Progenitor cell of endocrine pancreas (in vitro differentiated cells): ENCODE results near the gene SLC13A2. TPM values are rescaled to one million over a fixed set of nuclear protein-coding genes. Genes with fewer than 3 reads are reported as not detected.

ENCODE experiments used
- DNase-seq: peaks from one replicate; pipeline ENCODE4 v3.0.0; 2021; ENCODE audit warnings: low spot score; ENCODE audit not compliant: unreplicated experiment
- H3K27ac Mint-ChIP-seq: 2 replicates; pipeline ENCODE4 v1.8.0; 2021; ENCODE audit warnings: mild to moderate bottlenecking, moderate library complexity, mixed read lengths
- H3K27me3 Mint-ChIP-seq: 2 replicates; pipeline ENCODE4 v1.8.0; 2021; ENCODE audit warnings: mixed read lengths
- H3K36me3 Mint-ChIP-seq: 2 replicates; pipeline ENCODE4 v1.8.0; 2022; ENCODE audit warnings: mixed read lengths; ENCODE audit not compliant: insufficient read depth
- H3K4me1 Mint-ChIP-seq: 2 replicates; pipeline ENCODE4 v1.8.0; 2021; ENCODE audit warnings: low read depth, mixed read lengths
- H3K4me3 Mint-ChIP-seq: 2 replicates; pipeline ENCODE4 v1.8.0; 2021; ENCODE audit warnings: low read depth, mild to moderate bottlenecking, moderate library complexity, mixed read lengths
- H3K9me3 Mint-ChIP-seq: 2 replicates; pipeline ENCODE4 v1.8.0; 2021; ENCODE audit warnings: low read depth, mixed read lengths
- total RNA-seq: library from RNA; stranded (reverse); gene quantifications from 2 replicates; pipeline ENCODE4 v1.2.1, GENCODE V29; 2021
- TF ChIP-seq, protein P1 (sequence below): fragments of 200-600 bp; sonication (generic); IDR thresholded peaks from one replicate; pipeline ENCODE4 v1.5.0; 2021; ENCODE audit warnings: antibody characterized with exemption, mild to moderate bottlenecking; ENCODE audit not compliant: unreplicated experiment

The SLC13A2 gene
- total RNA-seq, 1 donor from 2014 or later = 0.31 TPM

DNA sequence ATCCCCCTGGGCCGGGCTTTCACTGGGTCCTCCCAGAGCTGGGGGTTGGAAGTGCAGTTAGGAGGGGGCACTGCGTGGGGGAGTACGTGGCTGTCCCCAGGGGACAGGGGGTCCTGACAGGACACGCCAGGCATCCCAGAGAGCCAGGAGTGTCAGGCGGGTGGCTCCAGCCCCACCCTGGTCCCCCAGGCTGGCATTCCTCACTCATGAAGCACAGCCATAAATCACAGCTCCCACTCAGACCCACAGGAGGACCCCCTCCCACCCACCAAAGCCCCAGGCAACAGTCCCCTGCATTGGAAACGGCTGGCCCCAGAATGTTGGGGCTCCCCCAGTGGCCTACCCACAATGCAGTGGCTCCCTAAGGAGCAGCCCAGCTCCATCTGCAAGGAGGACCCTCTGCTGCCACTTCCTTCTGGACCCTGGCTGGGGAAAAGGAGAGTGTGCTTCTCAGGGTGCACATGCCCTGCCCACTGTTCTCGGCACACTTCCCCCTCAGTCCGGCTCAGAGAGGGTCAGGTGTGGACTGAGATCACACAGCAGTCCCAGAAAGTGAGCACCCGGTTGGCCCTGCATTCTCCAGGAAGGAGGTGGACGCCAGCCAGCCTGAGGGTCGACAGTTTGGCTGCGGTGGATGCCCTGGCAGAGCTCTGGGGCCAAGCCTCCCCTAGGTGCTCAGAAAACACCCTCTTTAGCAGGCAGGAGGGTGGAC lies 25.4 kb downstream of the SLC13A2 start:
- no peak overlapping the region for H3K27ac Mint-ChIP-seq
- no peaks in the 10 kb centered on the region for H3K9me3 Mint-ChIP-seq
- no peak for DNase-seq
- TF ChIP-seq, protein P1, sequence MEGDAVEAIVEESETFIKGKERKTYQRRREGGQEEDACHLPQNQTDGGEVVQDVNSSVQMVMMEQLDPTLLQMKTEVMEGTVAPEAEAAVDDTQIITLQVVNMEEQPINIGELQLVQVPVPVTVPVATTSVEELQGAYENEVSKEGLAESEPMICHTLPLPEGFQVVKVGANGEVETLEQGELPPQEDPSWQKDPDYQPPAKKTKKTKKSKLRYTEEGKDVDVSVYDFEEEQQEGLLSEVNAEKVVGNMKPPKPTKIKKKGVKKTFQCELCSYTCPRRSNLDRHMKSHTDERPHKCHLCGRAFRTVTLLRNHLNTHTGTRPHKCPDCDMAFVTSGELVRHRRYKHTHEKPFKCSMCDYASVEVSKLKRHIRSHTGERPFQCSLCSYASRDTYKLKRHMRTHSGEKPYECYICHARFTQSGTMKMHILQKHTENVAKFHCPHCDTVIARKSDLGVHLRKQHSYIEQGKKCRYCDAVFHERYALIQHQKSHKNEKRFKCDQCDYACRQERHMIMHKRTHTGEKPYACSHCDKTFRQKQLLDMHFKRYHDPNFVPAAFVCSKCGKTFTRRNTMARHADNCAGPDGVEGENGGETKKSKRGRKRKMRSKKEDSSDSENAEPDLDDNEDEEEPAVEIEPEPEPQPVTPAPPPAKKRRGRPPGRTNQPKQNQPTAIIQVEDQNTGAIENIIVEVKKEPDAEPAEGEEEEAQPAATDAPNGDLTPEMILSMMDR = no peak
- H3K36me3 Mint-ChIP-seq = no peaks in the 10 kb centered on the region
- H3K4me3 Mint-ChIP-seq = no peak overlapping the region
- H3K4me1 Mint-ChIP-seq = peaks cover 34% of the 10 kb centered on the region
- H3K27me3 Mint-ChIP-seq = peaks cover 2% of the 10 kb centered on the region

DNA sequence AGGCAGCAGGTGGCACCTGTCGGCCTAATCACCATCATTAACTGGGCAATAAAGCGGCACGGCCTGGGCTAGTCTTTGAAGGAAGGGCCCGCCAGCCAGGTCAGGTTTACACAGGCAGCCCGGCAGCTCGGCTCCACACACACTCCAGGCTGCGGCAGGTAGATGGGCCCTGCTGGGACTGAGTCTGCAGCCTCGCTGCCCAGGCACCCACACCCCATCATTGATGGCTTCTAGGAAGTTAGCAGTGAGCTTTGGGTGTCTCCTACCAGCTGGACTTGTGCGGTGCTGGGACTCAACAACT lies 25.9 kb downstream of the SLC13A2 start:
- H3K27ac Mint-ChIP-seq = no peak overlapping the region

DNA sequence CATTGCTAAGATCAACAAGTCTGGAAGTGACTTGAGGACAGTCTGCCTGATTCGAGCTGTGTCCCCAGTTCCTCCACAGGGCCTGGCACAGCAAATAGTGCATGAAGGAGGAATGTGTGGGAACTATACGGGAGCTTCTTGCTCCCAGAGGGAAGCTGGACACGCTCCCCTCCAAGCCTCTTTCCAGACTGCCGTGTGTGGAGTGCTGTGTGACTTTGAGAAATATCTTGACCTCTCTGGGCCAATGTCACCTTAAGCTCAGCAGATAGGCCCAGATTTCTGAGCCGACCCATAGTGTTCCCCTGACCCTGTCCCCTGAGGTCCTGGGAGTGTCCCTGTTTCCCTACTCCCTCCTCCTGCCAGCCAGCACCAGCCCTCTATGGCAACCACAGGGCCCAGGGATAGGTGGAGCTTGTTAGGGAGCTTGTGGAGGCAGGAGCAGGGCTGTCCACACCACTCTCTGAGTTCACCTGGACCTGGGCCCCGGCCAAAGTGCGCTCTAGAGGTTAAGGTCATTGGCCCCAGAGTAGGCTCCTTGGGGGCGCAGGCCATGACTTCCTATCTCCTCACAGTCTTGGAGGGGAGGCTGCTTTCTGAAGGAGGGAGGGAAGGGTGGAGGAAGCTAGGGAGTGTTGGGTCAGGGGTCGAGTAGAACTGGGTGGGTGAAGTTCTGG lies 26.4 kb downstream of the SLC13A2 start:
- Mint-ChIP-seq H3K4me1 (peaks cover 40% of the 10 kb centered on the region), H3K27ac (peak overlapping the region; percentile 67), H3K27me3 (peaks cover 7% of the 10 kb centered on the region), H3K9me3 (no peaks in the 10 kb centered on the region), H3K36me3 (no peaks in the 10 kb centered on the region), H3K4me3 (no peak overlapping the region)
- no peak for DNase-seq
- TF ChIP-seq, protein P1 = no peak

More for the DNA sequence above, 25.9 kb downstream of the SLC13A2 start:
- H3K4me3 Mint-ChIP-seq = no peak overlapping the region
- no peaks in the 10 kb centered on the region for H3K36me3 Mint-ChIP-seq
- TF ChIP-seq, protein P1 = no peak
- H3K4me1 Mint-ChIP-seq = peaks cover 38% of the 10 kb centered on the region
- peaks cover 6% of the 10 kb centered on the region for H3K27me3 Mint-ChIP-seq
- H3K9me3 Mint-ChIP-seq = no peaks in the 10 kb centered on the region
- no peak for DNase-seq

DNA sequence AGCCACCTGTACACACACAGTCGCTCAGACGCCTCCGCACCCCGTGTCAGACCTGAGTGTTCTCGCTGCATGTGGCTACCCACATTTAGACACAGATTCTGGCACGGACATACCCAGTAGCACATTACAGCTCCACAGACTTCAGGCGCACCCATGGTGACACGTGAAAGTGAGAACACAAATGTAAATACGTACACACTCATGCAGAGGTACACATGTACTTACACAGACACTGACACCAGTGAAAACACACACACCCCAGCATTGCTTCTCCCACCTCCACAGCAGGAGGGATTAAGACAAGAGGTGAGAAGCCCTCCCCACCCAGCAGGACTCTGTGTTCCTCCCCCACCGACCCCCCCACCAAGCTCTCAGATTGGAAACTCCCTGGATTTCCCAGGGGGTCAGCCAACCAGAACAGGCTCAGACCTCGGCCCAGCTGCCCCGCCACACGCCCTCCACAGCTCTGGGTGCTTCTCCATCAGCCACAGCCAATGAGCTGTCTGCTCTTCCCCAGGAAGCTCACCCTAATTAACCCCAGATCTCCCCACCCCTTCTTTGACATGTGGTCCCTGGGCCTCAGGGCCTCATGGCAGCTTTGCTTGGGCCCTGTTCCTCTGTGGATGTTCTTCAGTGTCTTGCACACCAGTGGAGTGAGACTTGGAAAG lies 27.4 kb downstream of the SLC13A2 start:
- H3K36me3 Mint-ChIP-seq = no peaks in the 10 kb centered on the region
- H3K27ac Mint-ChIP-seq = no peak overlapping the region
- H3K4me1 Mint-ChIP-seq = peaks cover 42% of the 10 kb centered on the region
- no peak overlapping the region for H3K4me3 Mint-ChIP-seq
- peaks cover 14% of the 10 kb centered on the region for H3K27me3 Mint-ChIP-seq
- TF ChIP-seq, protein P1 = no peak
- no peaks in the 10 kb centered on the region for H3K9me3 Mint-ChIP-seq
- no peak for DNase-seq

DNA sequence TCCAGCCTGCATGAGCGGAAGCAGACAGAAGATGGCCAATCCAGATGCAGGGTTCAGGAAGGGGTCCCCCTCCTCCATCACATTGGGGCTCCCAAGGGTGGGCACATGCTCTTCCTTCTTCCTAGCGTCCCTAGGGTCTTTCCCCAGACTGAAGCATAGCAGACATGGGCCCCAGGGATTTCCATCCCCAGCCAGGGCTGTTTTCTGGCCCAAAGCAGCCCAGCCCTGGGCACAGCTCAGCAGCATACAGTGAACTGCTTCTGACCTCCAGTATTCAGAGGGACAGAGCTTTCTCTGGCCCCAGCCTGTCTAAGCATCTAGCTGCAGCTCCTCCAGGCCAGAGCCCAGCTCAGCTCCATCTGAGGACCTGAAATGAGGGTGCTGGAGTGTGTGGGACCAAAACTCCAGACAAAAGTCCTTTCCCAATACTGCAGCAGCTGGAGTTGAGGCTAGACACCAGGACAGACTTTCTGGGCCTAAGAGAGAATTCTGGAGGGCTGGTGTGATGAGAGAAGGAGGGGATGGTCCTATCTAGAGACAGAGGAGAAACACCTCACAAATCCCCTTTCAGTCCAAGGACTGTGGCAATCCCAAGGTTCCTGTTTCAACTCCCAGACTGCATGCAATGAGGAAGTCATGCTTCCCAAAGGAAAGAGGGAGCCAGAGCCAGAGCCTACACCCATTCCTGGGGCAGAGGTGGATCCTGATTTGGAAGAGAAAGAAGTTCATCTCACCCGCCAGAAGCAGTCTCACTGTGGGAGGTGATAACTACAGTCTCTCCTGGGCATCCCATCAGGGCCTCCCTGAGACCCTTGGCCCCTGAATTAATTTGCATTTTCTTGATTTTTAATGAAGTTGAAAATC lies 28.2 kb downstream of the SLC13A2 start:
- H3K4me1 Mint-ChIP-seq = peaks cover 43% of the 10 kb centered on the region

More for the DNA sequence above, 28.2 kb downstream of the SLC13A2 start:
- no peak overlapping the region for H3K4me3 Mint-ChIP-seq
- no peak for DNase-seq
- peaks cover 16% of the 10 kb centered on the region for H3K27me3 Mint-ChIP-seq
- no peaks in the 10 kb centered on the region for H3K9me3 Mint-ChIP-seq
- TF ChIP-seq, protein P1 = no peak
- no peak overlapping the region for H3K27ac Mint-ChIP-seq
- H3K36me3 Mint-ChIP-seq = no peaks in the 10 kb centered on the region
